PC-9 (cell line): ENCODE data around the gene CEP126.

Experiments
- EZH2 ChIP-seq: fragments of 200-600 bp; sonication (generic); IDR thresholded peaks from 2 replicates; pipeline ENCODE4 v1.8.0; 2017; ENCODE audit warnings: antibody characterized with exemption, low read depth
- TF ChIP-seq, protein P1 (sequence below): fragments of 200-600 bp; sonication (generic); conservative IDR thresholded peaks from 2 replicates; pipeline ENCODE4 v1.6.1; 2017; ENCODE audit warnings: mixed run types, antibody characterized with exemption, mild to moderate bottlenecking, moderate library complexity

GRCh38 chr11:101912823-101913284 lies 2.0 kb upstream of the CEP126 start:
- TF ChIP-seq, protein P1, sequence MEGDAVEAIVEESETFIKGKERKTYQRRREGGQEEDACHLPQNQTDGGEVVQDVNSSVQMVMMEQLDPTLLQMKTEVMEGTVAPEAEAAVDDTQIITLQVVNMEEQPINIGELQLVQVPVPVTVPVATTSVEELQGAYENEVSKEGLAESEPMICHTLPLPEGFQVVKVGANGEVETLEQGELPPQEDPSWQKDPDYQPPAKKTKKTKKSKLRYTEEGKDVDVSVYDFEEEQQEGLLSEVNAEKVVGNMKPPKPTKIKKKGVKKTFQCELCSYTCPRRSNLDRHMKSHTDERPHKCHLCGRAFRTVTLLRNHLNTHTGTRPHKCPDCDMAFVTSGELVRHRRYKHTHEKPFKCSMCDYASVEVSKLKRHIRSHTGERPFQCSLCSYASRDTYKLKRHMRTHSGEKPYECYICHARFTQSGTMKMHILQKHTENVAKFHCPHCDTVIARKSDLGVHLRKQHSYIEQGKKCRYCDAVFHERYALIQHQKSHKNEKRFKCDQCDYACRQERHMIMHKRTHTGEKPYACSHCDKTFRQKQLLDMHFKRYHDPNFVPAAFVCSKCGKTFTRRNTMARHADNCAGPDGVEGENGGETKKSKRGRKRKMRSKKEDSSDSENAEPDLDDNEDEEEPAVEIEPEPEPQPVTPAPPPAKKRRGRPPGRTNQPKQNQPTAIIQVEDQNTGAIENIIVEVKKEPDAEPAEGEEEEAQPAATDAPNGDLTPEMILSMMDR: no peak
- no peak for TF ChIP-seq EZH2
